ENCODE data around the gene CEP192.
"Not testable (repeated sequence)": the region's sequence is repeated elsewhere in the genome, so short reads cannot be mapped to it uniquely, and the experiment has no call there.

Gene CEP192

DNA sequence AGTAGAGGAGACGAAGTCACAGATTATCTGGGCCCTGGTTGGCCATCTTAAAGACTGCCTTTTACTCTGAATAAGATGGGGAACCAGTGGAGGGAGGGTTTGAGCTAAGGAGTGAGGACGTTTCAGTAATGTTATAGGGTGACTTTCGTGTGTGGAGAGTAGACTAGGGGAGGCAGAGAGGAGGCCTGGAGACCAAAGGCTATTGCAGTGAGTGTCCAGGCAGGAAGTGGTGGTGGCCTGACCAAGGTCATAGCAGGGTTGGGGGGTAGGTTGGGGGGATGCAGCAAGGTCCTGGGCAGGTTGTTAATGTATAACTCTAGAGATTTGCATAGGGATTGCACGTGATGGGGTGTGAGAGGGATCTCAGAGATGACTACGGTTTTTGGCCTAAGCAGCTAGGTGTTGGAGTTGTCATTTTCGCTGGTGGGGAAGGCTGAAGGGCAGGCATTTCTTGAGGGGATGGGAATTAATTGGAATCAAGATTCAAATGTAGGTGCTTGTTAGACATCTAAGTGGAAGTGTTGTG lies 4.9 kb downstream of the CEP192 start:
- peaks cover 43% of the 10 kb centered on the region for H3K4me1 ChIP-seq (ENCODE audit: control insufficient read depth, low read length)
- H3F3A ChIP-seq (ENCODE audit: control insufficient read depth, insufficient read depth), result no peaks in the 10 kb centered on the region
- peaks cover 97% of the 10 kb centered on the region for H3K79me2 ChIP-seq (ENCODE audit: control insufficient read depth, low read length)
- H3K27me3 ChIP-seq (ENCODE audit: control insufficient read depth, low read length), result no peaks in the 10 kb centered on the region
- no peak for TF ChIP-seq EZH2phosphoT487 (IDR thresholded peaks at IDR 0.05; ENCODE audit: borderline replicate concordance, low read length)
- TF ChIP-seq, protein P1, sequence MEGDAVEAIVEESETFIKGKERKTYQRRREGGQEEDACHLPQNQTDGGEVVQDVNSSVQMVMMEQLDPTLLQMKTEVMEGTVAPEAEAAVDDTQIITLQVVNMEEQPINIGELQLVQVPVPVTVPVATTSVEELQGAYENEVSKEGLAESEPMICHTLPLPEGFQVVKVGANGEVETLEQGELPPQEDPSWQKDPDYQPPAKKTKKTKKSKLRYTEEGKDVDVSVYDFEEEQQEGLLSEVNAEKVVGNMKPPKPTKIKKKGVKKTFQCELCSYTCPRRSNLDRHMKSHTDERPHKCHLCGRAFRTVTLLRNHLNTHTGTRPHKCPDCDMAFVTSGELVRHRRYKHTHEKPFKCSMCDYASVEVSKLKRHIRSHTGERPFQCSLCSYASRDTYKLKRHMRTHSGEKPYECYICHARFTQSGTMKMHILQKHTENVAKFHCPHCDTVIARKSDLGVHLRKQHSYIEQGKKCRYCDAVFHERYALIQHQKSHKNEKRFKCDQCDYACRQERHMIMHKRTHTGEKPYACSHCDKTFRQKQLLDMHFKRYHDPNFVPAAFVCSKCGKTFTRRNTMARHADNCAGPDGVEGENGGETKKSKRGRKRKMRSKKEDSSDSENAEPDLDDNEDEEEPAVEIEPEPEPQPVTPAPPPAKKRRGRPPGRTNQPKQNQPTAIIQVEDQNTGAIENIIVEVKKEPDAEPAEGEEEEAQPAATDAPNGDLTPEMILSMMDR (IDR thresholded peaks at IDR 0.05; ENCODE audit: low read depth, low read length, poor library complexity, severe bottlenecking), result no peak
- no peaks in the 10 kb centered on the region for H3K9me2 ChIP-seq (replicated peaks; ENCODE audit: control insufficient read depth, low read length)
- peaks cover 65% of the 10 kb centered on the region for H3K36me3 ChIP-seq (ENCODE audit: control insufficient read depth, low read length)
- H3K9me3 ChIP-seq (ENCODE audit: control insufficient read depth, insufficient read depth, low read length), result no peaks in the 10 kb centered on the region
- no peak overlapping the region for H3K4me3 ChIP-seq (ENCODE audit: low read length)
- no peak overlapping the region for H3K27ac ChIP-seq (ENCODE audit: low read depth, low read length)
- peak overlapping the region; percentile 19 for H3K4me2 ChIP-seq (ENCODE audit: low read length)
- peaks cover 19% of the 10 kb centered on the region; the same call in 1 of the 2 replicates for H4K20me1 ChIP-seq (ENCODE audit: control insufficient read depth, insufficient read depth, low read depth, low read length)

DNA sequence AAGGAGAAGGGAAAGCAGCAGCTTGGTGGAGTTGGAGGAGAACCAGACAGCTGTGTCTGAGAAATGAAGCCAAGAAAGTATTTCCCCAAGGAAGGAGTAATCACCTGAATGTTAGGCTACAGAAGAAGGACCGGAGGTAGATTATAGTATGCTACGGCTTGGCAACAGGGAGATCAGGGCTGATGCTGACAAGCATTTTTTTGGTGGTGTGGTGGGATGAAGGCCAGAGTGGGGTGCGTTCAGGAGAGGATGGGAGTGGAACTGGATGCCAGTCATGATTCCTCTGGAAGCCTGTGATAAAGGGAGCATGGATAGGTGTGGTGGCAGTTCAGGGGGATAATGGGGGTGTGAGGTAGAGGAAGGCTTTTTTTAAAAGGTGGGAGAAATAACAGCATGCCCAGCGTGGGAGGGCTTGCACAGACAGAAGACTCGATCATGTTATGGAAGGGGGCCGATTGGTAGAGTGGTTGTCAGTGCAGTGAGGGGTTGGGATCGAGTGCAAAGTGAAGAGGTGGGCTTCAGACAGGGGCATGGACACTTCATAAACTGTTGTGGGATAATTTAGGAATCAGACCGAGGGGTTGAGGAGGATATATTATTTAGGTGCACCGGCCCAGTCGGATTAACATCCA lies 5.6 kb downstream of the CEP192 start:
- no peaks in the 10 kb centered on the region for H3F3A ChIP-seq (ENCODE audit: control insufficient read depth, insufficient read depth)
- no peak overlapping the region for H3K27ac ChIP-seq (ENCODE audit: low read depth, low read length)
- H3K36me3 ChIP-seq (ENCODE audit: control insufficient read depth, low read length), result peaks cover 68% of the 10 kb centered on the region
- no peaks in the 10 kb centered on the region for H3K9me2 ChIP-seq (replicated peaks; ENCODE audit: control insufficient read depth, low read length)
- peaks cover 19% of the 10 kb centered on the region; the same call in 1 of the 2 replicates for H4K20me1 ChIP-seq (ENCODE audit: control insufficient read depth, insufficient read depth, low read depth, low read length)
- peaks cover 43% of the 10 kb centered on the region for H3K4me1 ChIP-seq (ENCODE audit: control insufficient read depth, low read length)
- H3K9me3 ChIP-seq (ENCODE audit: control insufficient read depth, insufficient read depth, low read length), result no peaks in the 10 kb centered on the region
- H3K4me2 ChIP-seq (ENCODE audit: low read length), result no peak overlapping the region
- no peak overlapping the region for H3K4me3 ChIP-seq (ENCODE audit: low read length)
- H3K79me2 ChIP-seq (ENCODE audit: control insufficient read depth, low read length), result peaks cover 93% of the 10 kb centered on the region
- TF ChIP-seq, protein P1 (IDR thresholded peaks at IDR 0.05; ENCODE audit: low read depth, low read length, poor library complexity, severe bottlenecking), result no peak
- no peak for TF ChIP-seq EZH2phosphoT487 (IDR thresholded peaks at IDR 0.05; ENCODE audit: borderline replicate concordance, low read length)
- H3K27me3 ChIP-seq (ENCODE audit: control insufficient read depth, low read length), result no peaks in the 10 kb centered on the region

- not testable (repeated sequence) for H3K4me3 ChIP-seq (ENCODE audit: low read length); H3K27me3 ChIP-seq (ENCODE audit: control insufficient read depth, low read length); H3K27ac ChIP-seq (ENCODE audit: low read depth, low read length); H3K9me3 ChIP-seq (ENCODE audit: control insufficient read depth, insufficient read depth, low read length); H3K4me2 ChIP-seq (ENCODE audit: low read length); H3F3A ChIP-seq (ENCODE audit: control insufficient read depth, insufficient read depth); H3K9me2 ChIP-seq (replicated peaks; ENCODE audit: control insufficient read depth, low read length)
- Histone ChIP-seq H3K4me1 (ENCODE audit: control insufficient read depth, low read length) (peaks cover 43% of the 10 kb centered on the region), H3K36me3 (ENCODE audit: control insufficient read depth, low read length) (peaks cover 72% of the 10 kb centered on the region), H3K79me2 (ENCODE audit: control insufficient read depth, low read length) (peaks cover 89% of the 10 kb centered on the region), H4K20me1 (ENCODE audit: control insufficient read depth, insufficient read depth, low read depth, low read length) (peaks cover 19% of the 10 kb centered on the region; the same call in 1 of the 2 replicates)
Observed at GRCh38 chr18:12997330-12997729, 6.2 kb downstream of the CEP192 start.

GRCh38 chr18:12998332-12999060 lies 7.3 kb downstream of the CEP192 start:
- Histone ChIP-seq H4K20me1 (ENCODE audit: control insufficient read depth, insufficient read depth, low read depth, low read length) (peaks cover 14% of the 10 kb centered on the region; the same call in 1 of the 2 replicates), H3F3A (ENCODE audit: control insufficient read depth, insufficient read depth) (no peaks in the 10 kb centered on the region), H3K27me3 (ENCODE audit: control insufficient read depth, low read length) (no peaks in the 10 kb centered on the region), H3K4me1 (ENCODE audit: control insufficient read depth, low read length) (peaks cover 31% of the 10 kb centered on the region), H3K79me2 (ENCODE audit: control insufficient read depth, low read length) (peaks cover 83% of the 10 kb centered on the region), H3K4me2 (ENCODE audit: low read length) (0 out of 2 replicates have a peak overlapping the region, but pooled peaks have one; percentile 13), H3K27ac (ENCODE audit: low read depth, low read length) (no peak overlapping the region), H3K36me3 (ENCODE audit: control insufficient read depth, low read length) (peaks cover 74% of the 10 kb centered on the region), H3K9me2 (replicated peaks; ENCODE audit: control insufficient read depth, low read length) (no peaks in the 10 kb centered on the region), H3K9me3 (ENCODE audit: control insufficient read depth, insufficient read depth, low read length) (no peaks in the 10 kb centered on the region), H3K4me3 (ENCODE audit: low read length) (no peak overlapping the region)
- no peak for TF ChIP-seq EZH2phosphoT487 (IDR thresholded peaks at IDR 0.05; ENCODE audit: borderline replicate concordance, low read length)
- TF ChIP-seq, protein P1 (IDR thresholded peaks at IDR 0.05; ENCODE audit: low read depth, low read length, poor library complexity, severe bottlenecking), result no peak
